ENCODE results near the gene EHMT2. TPM values are rescaled to one million over a fixed set of nuclear protein-coding genes. Genes with fewer than 3 reads are reported as not detected.
A peak's percentile ranks its signal among the peaks of the same experiment; 100 is the strongest.
"Not testable (repeated sequence)": the region's sequence is repeated elsewhere in the genome, so short reads cannot be mapped to it uniquely, and the experiment has no call there.

The EHMT2 gene
- total RNA-seq, 2 experiments from 2014 or later: 70.1 to 72.3 TPM

DNA sequence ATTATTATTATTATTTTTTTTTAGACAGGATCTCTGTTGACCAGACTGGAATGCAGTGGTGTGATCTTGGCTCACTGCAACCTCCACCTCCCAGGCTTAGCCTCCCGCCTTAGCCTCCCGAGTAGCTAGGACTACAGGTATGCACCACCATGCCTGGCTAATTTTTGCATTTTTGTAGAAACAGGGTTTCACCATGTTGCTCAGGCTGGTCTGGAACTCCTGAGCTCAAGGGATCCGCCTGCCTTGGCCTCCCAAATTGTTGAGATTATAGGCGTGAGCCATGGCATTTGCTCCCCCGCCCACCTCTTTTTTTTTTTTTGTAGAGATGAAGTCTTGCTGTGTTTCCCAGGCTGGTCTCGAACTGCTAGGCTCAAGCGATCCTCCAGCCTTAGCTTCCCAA is 11.8 kb upstream of the EHMT2 start:
- POLR2A ChIA-PET; H3K4me3 Mint-ChIP-seq; DNase-seq; ATAC-seq; H3K27ac Mint-ChIP-seq; H3K36me3 Mint-ChIP-seq (ENCODE audit: low read depth); H3K9me3 Mint-ChIP-seq (ENCODE audit: insufficient read depth); H3K4me1 Mint-ChIP-seq (ENCODE audit: low read depth): not testable (repeated sequence)
- CTCF ChIA-PET: interaction anchor here (0.6 kb wide), 1 partner anchor 17 kb away, joined by 3 read pairs; no protein-coding TSS in a partner anchor
- H3K27me3 Mint-ChIP-seq (ENCODE audit: low read depth): peaks cover 14% of the 10 kb centered on the region

DNA sequence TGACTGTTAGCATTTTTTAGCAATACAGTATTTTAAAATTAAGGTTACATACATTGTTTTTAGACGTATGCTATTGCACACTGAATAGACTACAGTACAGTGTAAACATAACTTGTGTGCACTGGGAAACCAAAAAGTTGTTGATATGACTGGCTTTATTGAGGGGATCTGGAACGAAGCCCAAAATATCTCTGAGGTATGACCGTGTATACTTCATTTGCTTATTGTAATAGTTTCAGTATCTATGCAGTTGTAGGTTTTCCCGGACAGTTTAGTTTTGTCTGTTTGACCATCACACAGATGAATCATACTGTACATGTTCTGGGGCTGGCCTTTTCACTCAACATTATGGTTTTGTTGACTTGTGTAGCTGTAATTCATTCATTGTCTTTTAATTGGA is 11.3 kb upstream of the EHMT2 start:
- ATAC-seq: peak; percentile 27
- Mint-ChIP-seq H3K27ac (no peak overlapping the region), H3K4me1 (ENCODE audit: low read depth) (peaks cover 2% of the 10 kb centered on the region), H3K27me3 (ENCODE audit: low read depth) (peaks cover 14% of the 10 kb centered on the region), H3K4me3 (no peak overlapping the region), H3K36me3 (ENCODE audit: low read depth) (no peaks in the 10 kb centered on the region), H3K9me3 (ENCODE audit: insufficient read depth) (no peaks in the 10 kb centered on the region)
- CTCF ChIA-PET: interaction anchor here (0.6 kb wide), 1 partner anchor 17 kb away, joined by 3 read pairs; no protein-coding TSS in a partner anchor
- no peak for DNase-seq
- POLR2A ChIA-PET: no interaction called here

DNA sequence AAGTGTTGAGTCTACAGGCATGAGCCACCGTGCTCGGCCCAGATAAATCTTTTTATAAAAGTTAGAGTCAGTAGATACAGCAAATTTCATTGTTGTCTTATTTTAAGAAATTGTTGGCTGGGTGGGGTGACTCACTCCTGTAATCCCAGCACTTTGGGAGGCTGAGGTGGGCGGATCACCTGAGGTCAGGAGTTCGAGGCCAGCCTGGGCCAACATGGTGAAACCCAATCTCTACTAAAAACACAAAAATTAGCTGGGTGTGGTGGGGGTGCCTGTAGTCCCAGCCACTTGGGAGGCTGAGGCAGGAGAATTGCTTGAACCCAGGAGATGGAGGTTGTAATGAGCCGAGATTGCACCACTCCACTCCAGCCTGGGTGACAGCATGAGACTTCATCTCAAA is 10.8 kb upstream of the EHMT2 start:
- H3K27me3 Mint-ChIP-seq (ENCODE audit: low read depth): peaks cover 14% of the 10 kb centered on the region
- H3K27ac Mint-ChIP-seq; POLR2A ChIA-PET; H3K36me3 Mint-ChIP-seq (ENCODE audit: low read depth); H3K4me3 Mint-ChIP-seq; CTCF ChIA-PET; DNase-seq; H3K9me3 Mint-ChIP-seq (ENCODE audit: insufficient read depth); ATAC-seq; H3K4me1 Mint-ChIP-seq (ENCODE audit: low read depth): not testable (repeated sequence)

DNA sequence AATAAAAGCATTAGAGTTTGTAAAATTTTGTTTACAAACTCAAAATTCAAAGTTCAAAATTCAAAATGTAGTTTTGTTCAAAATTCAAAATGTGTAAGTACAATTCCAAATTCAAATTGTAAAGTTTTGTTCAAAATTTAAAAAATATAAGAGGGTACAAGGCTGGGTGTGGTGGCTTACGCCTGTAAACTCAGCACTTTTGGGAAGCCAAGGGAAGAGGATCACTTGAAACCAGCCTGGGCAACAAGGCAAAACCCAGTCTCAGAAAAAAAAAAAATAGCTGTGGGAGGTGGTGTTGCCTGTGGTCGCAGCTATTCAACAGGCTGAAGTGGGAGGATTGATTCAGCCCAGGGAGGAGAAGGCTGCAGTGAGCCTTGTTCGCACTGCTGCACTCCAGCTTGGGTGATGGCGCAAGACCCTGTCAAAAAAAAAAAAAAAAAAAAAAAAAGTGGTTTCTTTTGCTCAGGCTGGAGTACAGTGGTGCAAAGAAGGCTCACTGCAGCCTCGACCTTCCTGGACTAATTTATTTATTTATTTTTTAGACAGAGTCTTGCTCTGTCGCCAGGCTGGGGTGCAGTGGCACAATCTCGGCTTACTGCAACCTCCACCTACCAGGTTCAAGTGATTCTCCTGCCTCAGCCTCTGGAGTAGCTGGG is 9.8 kb upstream of the EHMT2 start:
- DNase-seq: no peak
- no peaks in the 10 kb centered on the region for H3K36me3 Mint-ChIP-seq (ENCODE audit: low read depth)
- H3K27ac Mint-ChIP-seq: no peak overlapping the region
- no peak for ATAC-seq
- H3K9me3 Mint-ChIP-seq (ENCODE audit: insufficient read depth): no peaks in the 10 kb centered on the region
- POLR2A ChIA-PET: interaction anchor here (0.6 kb wide), 2 partner anchors 12 to 43 kb away, joined by 3 to 4 read pairs; no protein-coding TSS in a partner anchor
- H3K4me1 Mint-ChIP-seq (ENCODE audit: low read depth): peaks cover 10% of the 10 kb centered on the region
- peaks cover 21% of the 10 kb centered on the region for H3K27me3 Mint-ChIP-seq (ENCODE audit: low read depth)
- CTCF ChIA-PET: interaction anchor here (1.0 kb wide), 1 partner anchor 10 kb away, joined by 3 read pairs; no protein-coding TSS in a partner anchor
- no peak overlapping the region for H3K4me3 Mint-ChIP-seq

DNA sequence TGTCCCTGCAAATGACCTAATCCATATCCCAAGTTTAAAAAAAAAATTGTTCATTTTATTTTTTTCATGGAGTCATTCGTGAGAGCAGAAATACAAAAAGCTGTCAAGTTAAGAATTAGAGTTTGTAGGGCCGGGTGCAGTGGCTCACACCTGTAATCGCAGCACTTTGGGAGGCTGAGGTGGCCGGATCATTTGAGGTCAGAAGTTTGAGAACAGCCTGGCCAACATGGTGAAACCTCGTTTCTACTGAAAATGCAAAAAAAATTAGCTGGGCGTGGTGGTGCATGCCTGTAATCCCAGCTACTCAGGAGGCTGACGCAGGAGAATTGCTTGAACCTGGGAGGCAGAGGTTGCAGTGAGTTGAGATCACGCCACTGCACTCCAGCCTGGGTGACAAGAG is 9.2 kb upstream of the EHMT2 start:
- DNase-seq; POLR2A ChIA-PET; H3K4me3 Mint-ChIP-seq; H3K36me3 Mint-ChIP-seq (ENCODE audit: low read depth); ATAC-seq; H3K9me3 Mint-ChIP-seq (ENCODE audit: insufficient read depth); H3K27ac Mint-ChIP-seq: not testable (repeated sequence)
- Mint-ChIP-seq H3K27me3 (ENCODE audit: low read depth) (peaks cover 21% of the 10 kb centered on the region), H3K4me1 (ENCODE audit: low read depth) (peaks cover 11% of the 10 kb centered on the region)
- CTCF ChIA-PET: interaction anchor here (1.0 kb wide), 1 partner anchor 10 kb away, joined by 3 read pairs; no protein-coding TSS in a partner anchor

DNA sequence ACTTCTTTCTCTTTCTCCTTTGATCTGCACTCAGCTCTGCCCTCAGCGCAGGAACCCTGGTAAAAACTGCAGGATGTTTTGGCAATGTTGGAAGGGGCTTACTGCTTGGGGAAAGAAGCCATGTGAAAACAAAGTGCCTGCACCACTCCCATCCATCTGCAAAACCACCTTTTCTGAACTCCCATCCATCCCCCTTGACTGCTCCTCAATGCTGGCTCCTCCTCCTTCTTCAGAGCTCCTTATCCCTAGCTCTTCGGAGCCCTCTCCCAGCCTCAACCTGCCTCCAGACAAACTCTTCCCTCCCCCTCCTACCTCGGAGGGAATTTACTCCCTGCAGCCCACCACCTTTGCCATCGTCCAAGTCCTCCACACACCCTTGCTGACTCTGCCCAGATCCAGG is 8.6 kb upstream of the EHMT2 start:
- ChIA-PET CTCF (no interaction called here), POLR2A (no interaction called here)
- Mint-ChIP-seq H3K4me3 (no peak overlapping the region), H3K4me1 (ENCODE audit: low read depth) (peaks cover 13% of the 10 kb centered on the region), H3K36me3 (ENCODE audit: low read depth) (no peaks in the 10 kb centered on the region), H3K9me3 (ENCODE audit: insufficient read depth) (no peaks in the 10 kb centered on the region), H3K27ac (no peak overlapping the region), H3K27me3 (ENCODE audit: low read depth) (peaks cover 21% of the 10 kb centered on the region)
- DNase-seq: no peak
- ATAC-seq: no peak

DNA sequence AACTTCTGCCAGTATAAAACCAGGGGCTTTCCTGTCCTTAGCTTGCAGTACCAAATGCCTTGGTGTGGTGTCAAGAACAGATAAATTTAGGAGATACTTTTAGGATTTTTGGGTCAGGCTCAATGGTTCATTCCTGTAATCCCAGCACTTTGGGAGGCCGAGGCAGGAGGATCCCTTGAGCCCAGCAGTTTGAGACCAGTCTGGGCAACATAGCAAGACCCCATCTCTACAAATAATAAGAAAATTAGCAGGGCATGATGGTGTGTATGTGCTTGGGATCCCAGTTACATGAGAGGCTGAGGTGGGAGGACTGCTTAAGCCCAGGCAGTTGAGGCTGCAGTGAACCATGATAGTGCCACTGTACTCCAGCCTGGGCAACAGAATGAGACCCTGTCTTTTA is 7.5 kb upstream of the EHMT2 start:
- CTCF ChIA-PET: no interaction called here
- H3K36me3 Mint-ChIP-seq (ENCODE audit: low read depth): no peaks in the 10 kb centered on the region
- DNase-seq (no peak), ATAC-seq (no peak)
- H3K4me1 Mint-ChIP-seq (ENCODE audit: low read depth): peaks cover 17% of the 10 kb centered on the region
- POLR2A ChIA-PET: no interaction called here
- peaks cover 21% of the 10 kb centered on the region for H3K27me3 Mint-ChIP-seq (ENCODE audit: low read depth)
- H3K4me3 Mint-ChIP-seq: no peak overlapping the region
- no peak overlapping the region for H3K27ac Mint-ChIP-seq
- no peaks in the 10 kb centered on the region for H3K9me3 Mint-ChIP-seq (ENCODE audit: insufficient read depth)

DNA sequence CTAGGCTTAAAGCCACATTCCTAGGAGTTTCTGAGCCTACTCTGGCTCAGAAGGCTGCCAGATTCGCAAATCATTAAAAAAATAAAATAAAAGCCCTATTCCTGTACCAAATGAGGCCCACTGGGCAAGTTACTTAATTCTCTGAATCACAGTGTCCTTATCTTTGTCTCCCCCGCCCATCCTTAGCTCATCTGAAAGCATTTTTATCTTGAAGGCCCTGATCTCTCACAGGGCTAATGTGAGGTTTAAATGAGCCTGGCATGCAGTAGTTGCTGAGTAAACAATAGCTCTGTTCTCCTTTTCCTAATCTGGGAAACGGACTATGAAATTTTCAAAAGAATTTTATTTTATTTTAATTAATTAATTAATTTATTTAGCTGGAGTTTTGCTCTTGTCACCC is 6.5 kb upstream of the EHMT2 start:
- ATAC-seq (no peak), DNase-seq (no peak)
- Mint-ChIP-seq H3K4me1 (ENCODE audit: low read depth) (peaks cover 28% of the 10 kb centered on the region), H3K36me3 (ENCODE audit: low read depth) (peaks cover 4% of the 10 kb centered on the region), H3K27me3 (ENCODE audit: low read depth) (peaks cover 20% of the 10 kb centered on the region), H3K9me3 (ENCODE audit: insufficient read depth) (no peaks in the 10 kb centered on the region), H3K4me3 (no peak overlapping the region), H3K27ac (no peak overlapping the region)
- POLR2A ChIA-PET: interaction anchor here (0.6 to 0.9 kb wide), 2 partner anchors 48 to 67 kb away, joined by 3 read pairs; no protein-coding TSS in a partner anchor
- CTCF ChIA-PET: interaction anchor here (1.1 kb wide), 2 partner anchors 9 to 49 kb away, joined by 3 to 4 read pairs; no protein-coding TSS in a partner anchor

DNA sequence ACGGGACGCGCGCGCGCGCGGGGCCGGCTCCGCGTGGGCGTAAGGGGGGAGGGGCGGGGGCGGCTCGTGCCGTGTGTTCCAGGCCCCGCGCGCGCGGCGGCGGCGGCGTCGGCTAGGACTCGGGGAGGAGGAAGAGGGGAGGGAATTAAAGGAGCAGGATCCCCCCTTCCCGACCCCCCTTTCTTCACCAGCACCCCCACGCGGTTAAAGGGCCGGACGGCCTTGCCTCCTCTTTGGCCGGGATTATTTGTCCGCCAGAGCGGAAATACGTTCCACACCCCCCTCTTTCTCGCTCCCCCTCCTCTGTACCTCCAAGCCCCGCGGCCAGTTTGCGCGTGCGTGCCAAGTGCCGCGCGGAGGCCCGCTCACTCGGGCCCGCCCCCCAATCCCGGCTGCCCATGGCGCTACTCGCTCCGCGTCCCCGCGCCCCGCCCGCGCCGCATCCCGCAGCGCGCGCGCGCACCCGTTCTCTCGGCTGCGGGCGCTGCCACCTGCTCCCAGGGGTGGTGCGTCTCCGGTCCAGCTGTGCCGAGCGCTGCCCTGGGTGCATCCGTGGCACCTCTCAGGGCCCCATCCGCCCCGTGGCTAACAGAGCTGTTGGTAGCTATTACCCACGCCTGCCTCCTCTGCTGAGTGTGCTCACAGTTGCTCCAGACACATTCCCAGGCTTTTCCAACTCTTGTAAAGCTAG is 4.6 kb upstream of the EHMT2 start, which contains the start of gene ZBTB12:
Gene ZBTB12 (minus strand): TSS at position 134 of the 691 bp plus-strand sequence. CDS start 781 bp downstream, outside the sequence.
- DNase-seq: peak; percentile 86
- H3K4me3 Mint-ChIP-seq: peak within 1 kb of the TSS; percentile 80
- H3K27ac Mint-ChIP-seq: peak within 1 kb of the TSS; percentile 77
- ChIA-PET CTCF (interaction anchor here (1.1 kb wide), 1 partner anchor 50 kb away, joined by 5 read pairs; no protein-coding TSS in a partner anchor), POLR2A (interaction anchor here (0.5 to 0.6 kb wide), 2 partner anchors 9 to 56 kb away, joined by 3 read pairs; no protein-coding TSS in a partner anchor)
- H3K27me3 Mint-ChIP-seq (ENCODE audit: low read depth): peaks cover 15% of the 10 kb centered on the region
- ATAC-seq: peak; percentile 59
- peaks cover 31% of the 10 kb centered on the region for H3K4me1 Mint-ChIP-seq (ENCODE audit: low read depth)
- no peaks in the 10 kb centered on the region for H3K9me3 Mint-ChIP-seq (ENCODE audit: insufficient read depth)
- H3K36me3 Mint-ChIP-seq (ENCODE audit: low read depth): peaks cover 10% of the 10 kb centered on the region

DNA sequence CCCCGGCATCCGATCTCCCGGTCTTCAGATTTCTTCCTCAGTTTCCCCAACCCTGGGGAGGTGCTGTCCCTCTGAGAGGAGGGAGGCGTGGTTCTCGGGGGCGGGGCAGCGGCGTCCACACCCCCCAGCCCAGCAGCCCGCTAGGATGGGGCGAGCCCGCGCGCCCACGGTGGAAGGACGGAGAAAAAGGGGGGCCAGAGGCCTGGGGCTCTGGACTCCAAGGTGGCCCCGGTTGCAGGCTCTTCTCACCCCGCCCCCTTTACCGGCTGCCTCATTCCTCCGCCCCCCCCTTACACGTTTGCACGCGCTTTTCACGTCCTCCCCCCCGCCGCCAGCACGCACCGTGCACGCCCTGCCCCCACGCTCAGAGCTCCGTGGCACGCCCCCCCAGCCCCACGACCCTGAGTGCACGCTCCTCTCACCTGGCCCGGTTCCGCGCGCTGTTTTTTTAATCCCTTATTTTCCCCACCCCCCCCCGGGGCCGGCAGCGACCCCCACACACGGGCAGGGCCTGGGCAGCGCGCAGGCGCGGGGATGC is 4.0 kb upstream of the EHMT2 start:
- H3K27ac Mint-ChIP-seq: no peak overlapping the region
- peak; percentile 69 for DNase-seq
- ATAC-seq: no peak
- peak overlapping the region; percentile 63 for H3K4me3 Mint-ChIP-seq
- H3K27me3 Mint-ChIP-seq (ENCODE audit: low read depth): peaks cover 14% of the 10 kb centered on the region
- ChIA-PET CTCF (no interaction called here), POLR2A (no interaction called here)
- peaks cover 11% of the 10 kb centered on the region for H3K36me3 Mint-ChIP-seq (ENCODE audit: low read depth)
- no peaks in the 10 kb centered on the region for H3K9me3 Mint-ChIP-seq (ENCODE audit: insufficient read depth)
- H3K4me1 Mint-ChIP-seq (ENCODE audit: low read depth): peaks cover 33% of the 10 kb centered on the region

DNA sequence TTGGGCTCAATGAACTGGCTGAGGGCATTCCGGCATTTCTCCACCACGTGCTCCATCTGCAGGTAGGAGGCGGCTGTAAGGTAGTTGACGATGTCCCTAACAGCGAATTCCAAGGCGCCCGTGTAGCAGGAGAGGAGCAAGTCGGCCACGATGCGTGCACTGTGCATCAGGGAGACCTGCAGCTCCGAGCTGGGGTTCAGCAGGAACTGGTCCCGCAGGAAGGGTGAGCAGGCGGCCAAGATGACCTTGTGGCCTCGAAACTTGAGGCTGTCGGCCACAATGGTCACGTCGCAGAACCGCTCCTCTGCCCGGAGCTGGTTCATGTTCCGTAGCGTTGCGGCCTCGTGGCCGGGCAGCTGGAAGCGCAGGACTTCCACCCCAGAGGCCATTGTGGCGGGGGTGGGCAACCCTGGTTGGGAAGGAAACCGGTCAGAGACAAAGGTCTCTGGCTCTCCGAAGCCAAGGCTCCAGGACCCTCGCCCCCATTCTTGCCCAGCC is 3.5 kb upstream of the EHMT2 start:
- Mint-ChIP-seq H3K27ac (no peak overlapping the region), H3K4me1 (ENCODE audit: low read depth) (peaks cover 38% of the 10 kb centered on the region), H3K27me3 (ENCODE audit: low read depth) (peaks cover 9% of the 10 kb centered on the region), H3K4me3 (peak overlapping the region; percentile 63), H3K9me3 (ENCODE audit: insufficient read depth) (no peaks in the 10 kb centered on the region), H3K36me3 (ENCODE audit: low read depth) (peaks cover 12% of the 10 kb centered on the region)
- DNase-seq (no peak), ATAC-seq (no peak)
- ChIA-PET POLR2A (no interaction called here), CTCF (no interaction called here)
